ENCODE results near the gene PIGL. TPM values are rescaled to one million over a fixed set of nuclear protein-coding genes. Genes with fewer than 3 reads are reported as not detected.
"Not testable (repeated sequence)": the region's sequence is repeated elsewhere in the genome, so short reads cannot be mapped to it uniquely, and the experiment has no call there.

Gene PIGL
- total RNA-seq, 1 donor from 2014 or later: 31.1 TPM

DNA sequence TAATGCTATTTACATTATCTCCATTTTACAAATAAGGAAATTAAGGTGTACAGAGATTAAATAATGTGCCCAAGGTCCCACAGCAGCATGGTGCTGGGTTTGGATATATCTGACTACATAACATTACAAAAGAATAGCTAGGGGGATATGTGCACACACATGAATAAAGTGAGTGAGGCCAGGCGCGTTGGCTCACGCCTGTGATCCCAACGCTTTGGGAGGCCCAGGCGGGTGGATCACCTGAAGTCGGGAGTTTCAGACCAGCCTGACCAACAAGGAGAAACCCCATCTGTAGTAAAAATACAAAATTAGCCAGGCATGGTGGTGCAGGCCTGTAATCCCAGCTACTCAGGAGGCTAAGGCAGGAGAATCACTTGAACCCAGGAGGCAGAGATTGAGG lies 12.2 kb upstream of the PIGL start:
- H3K36me3 Mint-ChIP-seq (ENCODE audit: low read depth); H3K4me3 Mint-ChIP-seq; H3K27ac Mint-ChIP-seq (ENCODE audit: unreplicated experiment); DNase-seq (ENCODE audit: low read depth, low spot score); H3K9me3 Mint-ChIP-seq; H3K27me3 Mint-ChIP-seq (ENCODE audit: low read depth): not testable (repeated sequence)
- H3K4me1 Mint-ChIP-seq: peaks cover 18% of the 10 kb centered on the region

DNA sequence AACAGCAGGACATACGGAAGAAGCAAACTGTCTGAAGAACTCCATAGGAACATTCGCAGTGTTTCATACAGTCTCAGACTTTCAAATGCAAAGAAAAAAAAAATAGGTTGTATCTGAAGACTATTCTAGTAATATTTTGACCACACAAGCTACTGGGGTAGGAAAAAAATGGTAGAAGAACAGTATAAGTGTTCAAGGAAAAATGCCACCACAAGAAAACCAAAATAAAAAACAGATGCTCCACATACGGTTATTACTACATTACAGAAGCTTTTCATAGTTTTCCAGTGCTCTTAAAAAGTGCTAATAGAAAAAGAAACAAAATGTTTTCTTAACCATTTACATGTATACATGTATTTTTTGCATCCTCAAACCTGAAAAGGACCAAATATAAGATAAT lies 5.4 kb upstream of the PIGL start:
- H3K36me3 Mint-ChIP-seq (ENCODE audit: low read depth): no peaks in the 10 kb centered on the region
- H3K27me3 Mint-ChIP-seq (ENCODE audit: low read depth): no peaks in the 10 kb centered on the region
- peak overlapping the region; percentile 44 for H3K4me3 Mint-ChIP-seq
- H3K4me1 Mint-ChIP-seq: peaks cover 24% of the 10 kb centered on the region
- no peak overlapping the region for H3K27ac Mint-ChIP-seq (ENCODE audit: unreplicated experiment)
- DNase-seq (ENCODE audit: low read depth, low spot score): no peak
- no peaks in the 10 kb centered on the region for H3K9me3 Mint-ChIP-seq
- TF ChIP-seq, protein P1, sequence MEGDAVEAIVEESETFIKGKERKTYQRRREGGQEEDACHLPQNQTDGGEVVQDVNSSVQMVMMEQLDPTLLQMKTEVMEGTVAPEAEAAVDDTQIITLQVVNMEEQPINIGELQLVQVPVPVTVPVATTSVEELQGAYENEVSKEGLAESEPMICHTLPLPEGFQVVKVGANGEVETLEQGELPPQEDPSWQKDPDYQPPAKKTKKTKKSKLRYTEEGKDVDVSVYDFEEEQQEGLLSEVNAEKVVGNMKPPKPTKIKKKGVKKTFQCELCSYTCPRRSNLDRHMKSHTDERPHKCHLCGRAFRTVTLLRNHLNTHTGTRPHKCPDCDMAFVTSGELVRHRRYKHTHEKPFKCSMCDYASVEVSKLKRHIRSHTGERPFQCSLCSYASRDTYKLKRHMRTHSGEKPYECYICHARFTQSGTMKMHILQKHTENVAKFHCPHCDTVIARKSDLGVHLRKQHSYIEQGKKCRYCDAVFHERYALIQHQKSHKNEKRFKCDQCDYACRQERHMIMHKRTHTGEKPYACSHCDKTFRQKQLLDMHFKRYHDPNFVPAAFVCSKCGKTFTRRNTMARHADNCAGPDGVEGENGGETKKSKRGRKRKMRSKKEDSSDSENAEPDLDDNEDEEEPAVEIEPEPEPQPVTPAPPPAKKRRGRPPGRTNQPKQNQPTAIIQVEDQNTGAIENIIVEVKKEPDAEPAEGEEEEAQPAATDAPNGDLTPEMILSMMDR (conservative IDR thresholded peaks at IDR 0.05): no peak

DNA sequence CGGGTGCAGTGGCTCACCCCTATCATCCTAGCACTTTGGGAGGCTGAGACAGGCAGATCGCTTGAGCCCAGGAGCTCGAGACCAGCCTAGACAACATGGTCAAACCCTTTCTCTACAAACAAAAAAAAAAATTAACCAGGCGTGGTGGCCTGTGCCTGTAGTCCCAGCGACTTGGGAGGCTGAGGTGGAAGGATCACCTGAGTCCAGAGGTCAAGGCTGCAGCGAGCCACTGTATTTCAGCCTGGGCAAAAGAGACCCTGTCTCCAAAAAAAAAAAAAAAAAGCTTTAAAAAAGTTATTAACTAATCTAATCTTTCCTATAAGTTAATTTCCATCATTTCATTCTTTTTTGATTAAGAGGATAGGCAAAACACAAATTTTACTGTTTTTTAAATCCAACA lies 4.2 kb upstream of the PIGL start:
- DNase-seq (ENCODE audit: low read depth, low spot score): no peak
- Mint-ChIP-seq H3K27ac (ENCODE audit: unreplicated experiment) (no peak overlapping the region), H3K4me1 (peaks cover 33% of the 10 kb centered on the region), H3K9me3 (no peaks in the 10 kb centered on the region), H3K36me3 (ENCODE audit: low read depth) (no peaks in the 10 kb centered on the region), H3K4me3 (peak overlapping the region; percentile 32), H3K27me3 (ENCODE audit: low read depth) (no peaks in the 10 kb centered on the region)
- TF ChIP-seq, protein P1 (conservative IDR thresholded peaks at IDR 0.05): no peak

DNA sequence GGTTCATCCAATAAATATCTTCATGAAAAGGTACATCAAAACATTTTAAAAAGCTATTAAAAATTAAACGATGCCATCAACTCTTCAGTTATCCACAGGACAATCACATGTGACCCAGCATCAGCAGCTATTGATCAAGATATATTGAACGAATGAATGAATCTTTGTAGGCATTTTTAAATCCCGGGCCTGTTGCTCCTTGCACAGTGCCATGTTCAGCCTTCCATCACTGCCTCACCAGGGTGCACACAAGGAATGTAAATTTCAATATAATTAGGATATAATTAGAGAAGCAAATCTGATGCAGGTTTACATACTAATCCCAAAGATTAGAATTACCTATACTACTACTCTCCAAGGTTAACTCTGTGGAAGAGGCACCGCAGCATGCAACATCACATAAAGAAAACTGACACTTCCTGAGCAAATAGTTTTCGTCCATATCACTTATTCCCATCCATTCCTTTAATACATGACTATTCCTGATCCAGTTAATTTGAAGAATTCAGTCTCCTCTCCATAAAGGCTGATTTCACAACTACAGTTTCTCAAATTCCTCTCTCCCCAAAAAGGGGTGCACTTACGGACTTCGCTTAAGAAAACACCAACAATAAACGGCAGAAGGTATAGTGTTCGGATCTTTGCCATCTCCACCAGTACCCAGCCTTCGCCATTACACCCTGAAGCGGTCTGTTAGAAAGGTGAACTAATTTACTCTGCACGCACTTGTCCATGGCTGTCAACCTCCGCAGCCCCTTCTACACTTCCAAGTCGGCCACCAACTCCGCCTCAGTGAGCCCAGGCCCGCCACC lies 2.6 kb upstream of the PIGL start:
- Mint-ChIP-seq H3K4me1 (peaks cover 38% of the 10 kb centered on the region), H3K27ac (ENCODE audit: unreplicated experiment) (peak overlapping the region; percentile 64), H3K27me3 (ENCODE audit: low read depth) (no peaks in the 10 kb centered on the region), H3K36me3 (ENCODE audit: low read depth) (no peaks in the 10 kb centered on the region), H3K4me3 (peak overlapping the region; percentile 95), H3K9me3 (no peaks in the 10 kb centered on the region)
- TF ChIP-seq, protein P1 (conservative IDR thresholded peaks at IDR 0.05): no peak
- DNase-seq (ENCODE audit: low read depth, low spot score): no peak

DNA sequence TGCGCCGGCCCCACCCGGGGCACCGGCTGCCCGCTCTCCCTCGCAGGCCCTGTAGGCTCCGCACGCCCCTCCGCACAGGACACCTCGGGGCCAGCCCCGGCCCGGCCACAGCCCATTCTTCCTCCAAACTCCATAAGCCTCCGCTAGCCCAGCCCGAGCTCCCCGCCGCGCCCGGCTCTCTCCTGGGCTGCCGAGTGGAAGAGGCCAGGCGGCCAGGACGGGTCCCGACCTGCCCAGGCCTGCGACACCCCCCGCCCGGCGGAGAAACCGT lies 2.1 kb upstream of the PIGL start:
- H3K4me1 Mint-ChIP-seq: peaks cover 38% of the 10 kb centered on the region
- TF ChIP-seq, protein P1 (conservative IDR thresholded peaks at IDR 0.05): no peak
- H3K27me3 Mint-ChIP-seq (ENCODE audit: low read depth): no peaks in the 10 kb centered on the region
- peak overlapping the region; percentile 95 for H3K4me3 Mint-ChIP-seq
- H3K36me3 Mint-ChIP-seq (ENCODE audit: low read depth): no peaks in the 10 kb centered on the region
- H3K9me3 Mint-ChIP-seq: no peaks in the 10 kb centered on the region
- H3K27ac Mint-ChIP-seq (ENCODE audit: unreplicated experiment): no peak overlapping the region
- no peak for DNase-seq (ENCODE audit: low read depth, low spot score)

DNA sequence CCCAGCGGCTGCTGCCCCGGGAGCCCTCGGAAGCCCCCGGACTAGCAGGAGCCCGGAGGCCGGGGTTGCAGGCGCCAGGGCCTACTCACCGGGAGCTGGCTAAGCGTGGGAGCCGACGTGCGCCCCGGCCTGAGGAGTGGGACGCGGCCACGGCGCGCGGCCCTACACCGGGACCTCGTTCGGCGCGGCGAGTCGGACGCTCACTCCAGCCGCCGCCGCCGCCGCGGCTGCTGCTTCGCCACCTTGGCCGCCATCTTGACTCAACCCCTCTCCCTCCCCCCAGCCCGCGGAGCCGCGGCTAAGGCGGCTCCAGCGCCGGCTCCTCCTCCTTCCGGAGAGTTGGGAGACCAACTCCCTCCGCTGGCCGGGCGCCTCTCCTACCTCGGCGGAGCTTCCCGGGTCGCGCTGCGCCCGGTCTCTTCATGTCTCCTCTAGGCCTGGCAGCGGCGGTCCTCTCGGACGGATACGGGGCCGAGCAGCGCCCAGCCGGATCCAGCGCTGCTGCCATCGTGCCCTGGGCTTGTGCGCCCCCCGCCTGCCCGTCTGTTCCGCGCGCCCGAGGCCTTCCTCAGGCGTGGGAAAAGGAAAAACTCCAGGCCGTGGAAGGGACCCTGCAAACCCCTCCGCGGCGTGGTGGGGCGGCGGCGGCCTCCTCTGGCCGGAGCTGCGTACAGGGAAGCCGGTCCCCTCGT lies 1.6 kb upstream of the PIGL start, which contains the start of gene NCOR1:
Gene NCOR1, minus strand, starts transcription at position 262 of the 692 bp plus-strand sequence. CDS start 20,965 bp downstream, outside the sequence.
- peak; percentile 86 for DNase-seq (ENCODE audit: low read depth, low spot score)
- H3K9me3 Mint-ChIP-seq: no peaks in the 10 kb centered on the region
- TF ChIP-seq, protein P1 (conservative IDR thresholded peaks at IDR 0.05): peak; percentile 44
- H3K4me3 Mint-ChIP-seq: peak within 1 kb of the TSS; percentile 95
- H3K27me3 Mint-ChIP-seq (ENCODE audit: low read depth): no peaks in the 10 kb centered on the region
- H3K36me3 Mint-ChIP-seq (ENCODE audit: low read depth): no peaks in the 10 kb centered on the region
- peaks cover 38% of the 10 kb centered on the region for H3K4me1 Mint-ChIP-seq
- H3K27ac Mint-ChIP-seq (ENCODE audit: unreplicated experiment): peak within 1 kb of the TSS; percentile 83

Data from neural crest cell (in vitro differentiated cells).